Gastrocnemius medialis (tissue), 4 donors: ENCODE results near the gene ZNF329. TPM values are rescaled to one million over a fixed set of nuclear protein-coding genes. Genes with fewer than 3 reads are reported as not detected.

Experiments
- ATAC-seq, 2 donors: fragments of 150-250 bp; one replicate each; pipeline ENCODE4 v1.9.1; 2016
- DNase-seq, 2 donors: peaks; one replicate each; pipeline ENCODE4 v3.0.0-alpha.2; 2019
- H3K27ac ChIP-seq, 4 donors: fragments of 200-600 bp; sonication (generic); 1 replicate in 1 of 4; 2 replicates in 3 of 4; pipeline ENCODE4 v1.5.1; 2016 to 2018; ENCODE audit warnings: mild to moderate bottlenecking in 2 of 4, moderate library complexity in 1 of 4
- H3K27me3 ChIP-seq, 3 donors: fragments of 200-600 bp; sonication (generic) in 2 of 3; 1 replicate in 1 of 3; 2 replicates in 2 of 3; pipeline versions ENCODE4 v1.5.1 to v1.6.0; 2016 to 2019; ENCODE audit warnings: mild to moderate bottlenecking in 1 of 3, moderate library complexity in 1 of 3
- H3K36me3 ChIP-seq, 2 donors: fragments of 200-600 bp; sonication (generic) in 1 of 2; one replicate each; pipeline ENCODE4 v1.5.1; 2017 to 2018
- H3K4me1 ChIP-seq, 2 donors: fragments of 200-600 bp; sonication (generic) in 1 of 2; one replicate each; pipeline ENCODE4 v1.5.1; 2016 to 2017; ENCODE audit warnings: mild to moderate bottlenecking in 2 of 2
- H3K4me3 ChIP-seq, 4 donors: fragments of 200-600 bp; sonication (generic) in 3 of 4; 1 replicate in 1 of 4; 2 replicates in 3 of 4; pipeline ENCODE4 v1.5.1; 2016 to 2019; ENCODE audit warnings: mild to moderate bottlenecking in 2 of 4
- H3K9me3 ChIP-seq, 3 donors: fragments of 200-600 bp; sonication (generic) in 2 of 3; 1 replicate in 1 of 3; 2 replicates in 2 of 3; pipeline ENCODE4 v1.5.1; 2016 to 2019
- CTCF ChIP-seq, 5 experiments: fragments of 450-650 bp in 3 of 5; fragments of 200-600 bp in 2 of 5; sonication (generic) in 2 of 5; IDR thresholded peaks in 4 of 5; conservative IDR thresholded peaks in 1 of 5; 1 replicate in 4 of 5; 2 replicates in 1 of 5; pipeline ENCODE4 v1.5.1; 2016 to 2019; ENCODE audit warnings: antibody characterized with exemption in 5 of 5, mild to moderate bottlenecking in 3 of 5, moderate library complexity in 3 of 5
- POLR2A ChIP-seq, 2 donors: fragments of 450-650 bp; IDR thresholded peaks; one replicate each; pipeline ENCODE4 v1.6.1; 2017; ENCODE audit warnings: antibody characterized with exemption in 2 of 2, mild to moderate bottlenecking in 2 of 2, moderate library complexity in 2 of 2
- in situ Hi-C, 4 donors: fragments of 200-750 bp; cut with MboI; loops; one replicate each; pipeline versions ENCODE4 v1.15.0 to v1.8.0; 2017; ENCODE audit warnings: low sequenced_read_pairs in 4 of 4
- intact Hi-C: fragments of 100-400 bp; cut with DNase I; formaldehyde crosslinking; loops from one replicate; pipeline ENCODE4 v1.15.1; 2023; ENCODE audit warnings: low total_unique reads
- total RNA-seq, 4 donors: library from RNA; depleted of rRNA; stranded (reverse); fragments of >200 nt; gene quantifications; one replicate each; pipeline versions ENCODE4 v1.1.0 to v1.2.3, GENCODE V29; 2016

The ZNF329 gene
- total RNA-seq, 4 donors from 2014 or later = 1.3 to 2.0 (median 1.7) TPM

GRCh38 chr19:58091251-58091995, 59.2 kb downstream of the ZNF329 start:
- in situ Hi-C loops (no loop called here), intact Hi-C loops (no loop called here)
- no peak for TF ChIP-seq CTCF (IDR thresholded peaks at IDR 0.05 in 4 of 5, conservative IDR thresholded peaks at IDR 0.05 in 1 of 5)
- TF ChIP-seq POLR2A (IDR thresholded peaks at IDR 0.05) = no peak
- H3K27me3 ChIP-seq = no peaks in the 10 kb centered on the region
- H3K4me3 ChIP-seq = no peak overlapping the region
- H3K9me3 ChIP-seq = peaks cover 0 to 3% (median 0%) of the 10 kb centered on the region in 3 donors
- DNase-seq = no peak
- no peak overlapping the region for H3K27ac ChIP-seq
- H3K36me3 ChIP-seq = peaks cover 0 to 12% of the 10 kb centered on the region in 2 donors
- H3K4me1 ChIP-seq = no peaks in the 10 kb centered on the region
- no peak for ATAC-seq

- no peak overlapping the region for H3K27ac ChIP-seq
- intact Hi-C loops = no loop called here
- no peak for ATAC-seq
Observed at GRCh38 chr19:58089846-58090245, 60.7 kb downstream of the ZNF329 start.

GRCh38 chr19:58088521-58089052, 62.0 kb downstream of the ZNF329 start:
- Histone ChIP-seq H3K27me3 (no peaks in the 10 kb centered on the region), H3K27ac (no peak overlapping the region), H3K4me3 (no peak overlapping the region), H3K9me3 (peaks cover 0 to 6% (median 3%) of the 10 kb centered on the region in 3 donors), H3K36me3 (peaks cover 4 to 41% of the 10 kb centered on the region in 2 donors), H3K4me1 (no peaks in the 10 kb centered on the region)
- TF ChIP-seq POLR2A (IDR thresholded peaks at IDR 0.05) (no peak), CTCF (IDR thresholded peaks at IDR 0.05 in 4 of 5, conservative IDR thresholded peaks at IDR 0.05 in 1 of 5) (no peak)
- no peak for DNase-seq
- ATAC-seq = no peak
- in situ Hi-C loops = no loop called here
- intact Hi-C loops = no loop called here

More at GRCh38 chr19:58089846-58090245, 60.7 kb downstream of the ZNF329 start:
- DNase-seq = no peak
- peaks cover 0 to 3% (median 0%) of the 10 kb centered on the region in 3 donors for H3K9me3 ChIP-seq
- no peak overlapping the region for H3K4me3 ChIP-seq
- H3K4me1 ChIP-seq = no peaks in the 10 kb centered on the region
- in situ Hi-C loops = no loop called here
- peaks cover 0 to 28% of the 10 kb centered on the region in 2 donors for H3K36me3 ChIP-seq
- TF ChIP-seq POLR2A (IDR thresholded peaks at IDR 0.05) (no peak), CTCF (IDR thresholded peaks at IDR 0.05 in 4 of 5, conservative IDR thresholded peaks at IDR 0.05 in 1 of 5) (no peak)
- H3K27me3 ChIP-seq = no peaks in the 10 kb centered on the region

GRCh38 chr19:58086825-58087710, 63.5 kb downstream of the ZNF329 start:
- in situ Hi-C loops (no loop called here), intact Hi-C loops (no loop called here)
- no peak for ATAC-seq
- H3K4me3 ChIP-seq = no peak overlapping the region
- no peak overlapping the region for H3K27ac ChIP-seq
- H3K27me3 ChIP-seq = no peaks in the 10 kb centered on the region
- H3K9me3 ChIP-seq = peaks cover 0 to 16% (median 11%) of the 10 kb centered on the region in 3 donors
- TF ChIP-seq POLR2A (IDR thresholded peaks at IDR 0.05) (no peak), CTCF (IDR thresholded peaks at IDR 0.05 in 4 of 5, conservative IDR thresholded peaks at IDR 0.05 in 1 of 5) (no peak)
- DNase-seq = no peak
- H3K4me1 ChIP-seq = no peaks in the 10 kb centered on the region
- H3K36me3 ChIP-seq = peaks cover 4 to 43% of the 10 kb centered on the region in 2 donors
